Hepatic stellate cell (primary cell): ENCODE results near the gene FNBP1L.

Experiments
- DNase-seq: peaks from one replicate; pipeline ENCODE4 v3.0.0; 2011; ENCODE audit warnings: low spot score

The FNBP1L gene

GRCh38 chr1:93489756-93490155 is 41.8 kb downstream of the FNBP1L start:
- DNase-seq: no peak

- no peak for DNase-seq
Observed at GRCh38 chr1:93490357-93490756, 42.4 kb downstream of the FNBP1L start.

- DNase-seq: no peak
Observed at GRCh38 chr1:93495911-93496310, 48.0 kb downstream of the FNBP1L start.

- DNase-seq: no peak
Observed at GRCh38 chr1:93496520-93496919, 48.6 kb downstream of the FNBP1L start.

- DNase-seq: no peak
Observed at GRCh38 chr1:93499075-93499474, 51.2 kb downstream of the FNBP1L start.

- DNase-seq: no peak
Observed at GRCh38 chr1:93499533-93499932, 51.6 kb downstream of the FNBP1L start.

- no peak for DNase-seq
Observed at GRCh38 chr1:93500275-93500674, 52.4 kb downstream of the FNBP1L start.

- DNase-seq: no peak
Observed at GRCh38 chr1:93501399-93501798, 53.5 kb downstream of the FNBP1L start.

GRCh38 chr1:93501829-93502369 is 54.0 kb downstream of the FNBP1L start:
- no peak for DNase-seq

GRCh38 chr1:93502571-93502970 is 54.7 kb downstream of the FNBP1L start:
- no peak for DNase-seq

- no peak for DNase-seq
Observed at GRCh38 chr1:93503163-93503562, 55.2 kb downstream of the FNBP1L start.

GRCh38 chr1:93503816-93504215 is 55.9 kb downstream of the FNBP1L start:
- no peak for DNase-seq

- DNase-seq: no peak
Observed at GRCh38 chr1:93504247-93505033, 56.5 kb downstream of the FNBP1L start.

- no peak for DNase-seq
Observed at GRCh38 chr1:93506126-93506525, 58.2 kb downstream of the FNBP1L start.

GRCh38 chr1:93516164-93516563 is 68.2 kb downstream of the FNBP1L start:
- DNase-seq: no peak

- DNase-seq: no peak
Observed at GRCh38 chr1:93518516-93518915, 70.6 kb downstream of the FNBP1L start.

GRCh38 chr1:93519199-93519829 is 71.4 kb downstream of the FNBP1L start:
- no peak for DNase-seq

GRCh38 chr1:93521618-93522017 is 73.7 kb downstream of the FNBP1L start:
- no peak for DNase-seq

- DNase-seq: no peak
Observed at GRCh38 chr1:93522721-93523120, 74.8 kb downstream of the FNBP1L start.

- DNase-seq: no peak
Observed at GRCh38 chr1:93525431-93525830, 77.5 kb downstream of the FNBP1L start.

GRCh38 chr1:93526431-93526830 is 78.5 kb downstream of the FNBP1L start:
- DNase-seq: no peak

GRCh38 chr1:93528412-93528811 is 80.5 kb downstream of the FNBP1L start:
- DNase-seq: no peak

GRCh38 chr1:93531193-93531592 is 83.3 kb downstream of the FNBP1L start:
- no peak for DNase-seq
